GM18502 (cell line): ENCODE results near the gene MED13.

ENCODE experiments used
- ATAC-seq: cut with Tn5 transposase; IDR thresholded peaks from one replicate; pipeline ENCODE4 v1.9.1; 2021; ENCODE audit warnings: mild to moderate bottlenecking; ENCODE audit not compliant: unreplicated experiment, poor library complexity

Gene MED13

DNA sequence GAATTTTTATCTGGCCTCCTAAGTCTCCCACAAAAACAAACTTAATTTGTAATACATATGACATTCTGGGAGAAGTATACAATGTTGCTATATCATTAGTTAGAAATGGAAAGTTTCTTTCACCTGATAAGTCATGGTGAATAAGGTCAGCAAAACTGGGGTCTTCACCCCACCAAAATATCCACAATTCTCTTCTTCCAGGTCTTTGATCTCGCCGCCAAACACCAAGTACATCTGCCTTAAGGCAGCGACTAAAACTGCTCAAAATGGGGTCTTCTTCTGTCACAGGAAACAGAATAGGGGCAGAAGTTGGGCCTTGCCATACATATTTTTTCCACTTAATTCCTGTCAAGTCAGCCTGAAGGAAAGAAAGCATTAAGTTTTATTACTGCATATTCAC, 2.1 kb downstream of the MED13 start:
- no peak for ATAC-seq

DNA sequence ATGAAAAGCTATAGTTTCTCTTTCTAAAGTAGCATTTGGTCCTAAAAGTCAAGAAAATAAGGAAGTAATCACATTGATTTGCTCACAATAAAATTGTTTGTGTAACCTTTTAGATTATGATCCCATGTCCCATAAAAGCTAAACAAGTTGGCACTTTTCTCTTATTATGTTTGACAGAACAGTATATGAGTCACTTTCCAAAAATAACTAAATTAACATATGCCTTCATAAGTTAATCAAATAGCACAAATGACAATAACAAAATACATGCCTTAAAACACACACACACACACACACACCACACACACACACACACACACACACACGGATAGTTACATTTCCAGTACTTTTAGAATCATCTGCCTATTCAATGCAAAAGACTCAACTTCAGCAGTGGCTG, 2.8 kb downstream of the MED13 start:
- ATAC-seq = no peak

DNA sequence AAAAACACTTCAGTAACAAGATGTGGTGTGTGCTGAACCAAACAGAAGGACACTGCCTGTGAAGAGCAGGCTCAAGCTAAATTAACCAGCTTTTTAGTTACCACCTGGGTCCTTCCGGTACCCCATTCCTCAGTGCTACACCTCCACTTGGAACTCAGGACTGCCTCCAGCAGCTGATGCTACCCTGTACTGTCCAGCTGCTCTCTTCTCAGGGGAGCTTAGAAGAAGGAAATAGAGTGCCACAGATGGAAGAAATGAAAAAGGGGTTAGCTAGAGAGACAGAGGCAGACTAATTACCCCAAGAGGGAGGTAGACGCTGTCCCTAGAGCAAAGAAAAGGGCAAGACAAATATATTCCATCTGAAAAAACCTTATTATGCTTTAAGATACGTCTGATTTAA, 5.7 kb downstream of the MED13 start:
- no peak for ATAC-seq

- no peak for ATAC-seq
Observed at GRCh38 chr17:62058611-62059010, 6.5 kb downstream of the MED13 start.

DNA sequence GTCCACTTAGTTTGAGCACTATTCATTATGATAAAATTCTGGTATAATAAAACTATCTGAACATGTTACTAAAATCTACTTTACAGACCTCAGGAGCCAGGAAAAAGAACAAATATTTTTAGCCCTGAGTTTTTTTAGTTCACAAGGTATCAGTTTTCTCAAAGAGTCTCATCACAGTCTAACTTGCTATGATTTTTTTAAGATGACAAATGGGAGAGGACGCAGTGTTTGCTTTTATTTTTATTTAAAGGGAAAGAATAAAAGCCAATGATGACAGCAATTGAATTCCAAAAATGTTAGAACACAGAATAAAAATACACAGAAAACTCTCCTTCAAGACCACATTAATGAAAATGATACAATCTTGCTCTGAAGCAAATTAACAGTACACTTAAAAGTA, 7.4 kb downstream of the MED13 start:
- no peak for ATAC-seq

DNA sequence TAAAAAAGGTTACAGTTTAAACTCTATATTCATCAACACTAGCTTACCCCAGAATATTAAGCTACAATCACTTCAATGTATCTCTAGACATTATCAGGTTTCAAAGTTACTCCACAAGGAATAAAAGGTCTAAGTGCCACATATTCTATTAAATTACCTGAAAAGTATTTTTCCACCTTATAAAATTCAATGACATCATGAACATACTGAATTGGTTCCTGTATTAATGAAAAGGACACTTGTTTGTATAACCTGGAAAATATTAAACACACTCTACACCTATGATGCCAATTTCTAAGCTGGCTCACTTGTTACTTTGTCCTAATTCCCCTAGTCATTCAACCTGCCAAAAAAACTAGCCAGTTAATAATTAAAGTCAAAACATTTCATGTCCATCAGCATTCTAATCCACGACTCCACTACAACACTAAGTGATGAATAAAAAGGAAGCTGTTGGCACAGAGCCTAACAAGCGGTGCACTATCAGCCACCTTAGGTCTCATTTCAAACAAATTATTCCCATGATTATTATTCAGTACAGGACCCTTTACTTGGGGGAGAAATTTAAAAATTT, 12.2 kb downstream of the MED13 start:
- no peak for ATAC-seq

- ATAC-seq = no peak
Observed at GRCh38 chr17:62051053-62051452, 14.0 kb downstream of the MED13 start.

GRCh38 chr17:62049299-62049698, 15.8 kb downstream of the MED13 start:
- ATAC-seq = no peak

DNA sequence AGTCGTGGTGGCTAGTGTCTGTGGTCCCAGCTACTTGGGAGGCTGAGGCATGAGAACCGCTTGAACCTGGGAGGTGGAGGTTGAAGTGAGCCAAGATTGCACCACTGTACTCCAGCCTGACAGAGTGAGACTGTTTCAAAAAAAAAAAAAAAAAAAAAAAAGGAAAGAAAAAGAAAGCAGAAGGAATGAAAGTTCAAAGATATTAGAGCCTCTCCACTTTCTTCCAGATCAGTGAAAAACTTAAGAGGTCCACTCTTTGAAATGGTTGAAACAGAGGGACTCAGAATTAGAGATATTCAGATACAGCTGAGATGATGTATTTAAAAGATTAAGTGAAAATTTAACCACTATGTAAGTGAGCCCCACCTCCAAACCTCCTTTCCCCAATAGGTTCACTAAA, 16.8 kb downstream of the MED13 start:
- no peak for ATAC-seq

DNA sequence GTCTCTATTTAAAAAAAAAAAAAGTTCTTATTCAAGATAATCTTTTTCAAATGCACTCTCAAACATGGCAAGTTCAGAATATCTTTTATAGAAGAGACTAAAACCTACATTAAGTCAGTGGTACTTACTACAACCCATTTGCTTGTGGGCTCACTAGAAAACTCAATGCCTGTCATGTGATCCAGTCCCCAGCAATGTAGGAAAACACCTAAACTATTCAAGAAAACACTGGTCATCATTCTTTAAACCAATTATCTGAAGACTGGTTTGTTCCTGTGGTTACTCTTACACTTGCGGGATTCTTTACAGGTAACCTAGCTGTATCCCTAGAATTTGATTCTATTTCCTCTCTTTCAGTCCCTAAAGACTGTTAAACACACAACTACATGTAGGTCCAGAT, 19.6 kb downstream of the MED13 start:
- no peak for ATAC-seq

DNA sequence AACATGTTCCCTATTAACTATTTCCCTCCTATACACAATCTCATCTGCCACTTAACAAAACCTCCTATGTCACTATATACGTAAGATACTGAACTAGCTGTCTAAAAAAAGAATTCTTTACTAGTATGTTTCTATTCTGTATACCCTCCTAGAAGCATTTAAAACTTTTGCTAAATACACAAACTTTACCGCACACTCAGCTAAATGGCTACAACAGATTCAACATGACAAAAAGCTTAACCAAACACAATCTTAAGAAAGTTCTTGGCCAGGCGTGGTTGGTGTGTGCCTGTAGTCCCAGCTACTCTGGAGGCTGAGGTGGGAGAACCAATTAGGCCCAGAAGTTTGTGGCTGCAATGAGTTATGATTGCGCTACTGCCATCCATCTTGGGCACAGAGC, 20.0 kb downstream of the MED13 start:
- ATAC-seq = no peak

- ATAC-seq = no peak
Observed at GRCh38 chr17:62043602-62044001, 21.5 kb downstream of the MED13 start.

GRCh38 chr17:62043140-62043539, 21.9 kb downstream of the MED13 start:
- ATAC-seq = no peak

DNA sequence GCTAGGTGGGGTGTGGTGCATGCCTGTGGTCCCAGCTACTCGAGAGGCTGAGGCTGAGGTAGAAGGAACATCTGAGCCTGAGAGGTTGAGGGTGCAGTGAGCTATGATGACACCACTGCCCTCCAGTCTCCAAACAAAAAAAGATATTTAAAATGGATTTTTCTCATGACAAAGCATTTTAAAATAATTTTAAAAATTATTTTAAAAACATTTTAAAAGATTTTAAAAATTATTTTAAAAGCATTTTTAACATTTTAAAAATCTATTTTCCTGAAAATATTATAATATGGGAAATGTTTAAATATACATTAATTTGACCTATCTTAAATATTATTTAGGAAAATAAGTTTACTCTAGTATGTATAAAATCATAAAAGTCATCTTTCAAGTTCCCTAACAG, 26.8 kb downstream of the MED13 start:
- no peak for ATAC-seq

DNA sequence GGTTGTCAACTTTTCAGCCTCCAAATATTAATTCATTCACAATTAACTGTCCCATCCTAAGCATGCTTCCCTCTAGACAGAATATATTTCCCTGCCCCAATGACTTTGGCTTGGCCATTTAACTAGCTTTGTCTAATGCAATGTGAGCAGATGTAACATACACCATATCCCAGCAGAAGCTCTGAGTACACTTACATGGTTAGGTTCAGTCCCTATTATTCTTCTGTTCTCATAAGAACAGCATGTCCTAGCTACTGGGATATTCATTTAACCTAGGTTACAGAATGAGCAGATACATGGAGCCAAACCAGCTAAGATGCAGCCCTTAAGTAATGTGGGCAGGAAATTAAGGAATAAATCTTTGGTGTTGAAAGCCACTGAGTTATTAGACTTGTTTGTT, 31.8 kb downstream of the MED13 start:
- ATAC-seq = no peak

DNA sequence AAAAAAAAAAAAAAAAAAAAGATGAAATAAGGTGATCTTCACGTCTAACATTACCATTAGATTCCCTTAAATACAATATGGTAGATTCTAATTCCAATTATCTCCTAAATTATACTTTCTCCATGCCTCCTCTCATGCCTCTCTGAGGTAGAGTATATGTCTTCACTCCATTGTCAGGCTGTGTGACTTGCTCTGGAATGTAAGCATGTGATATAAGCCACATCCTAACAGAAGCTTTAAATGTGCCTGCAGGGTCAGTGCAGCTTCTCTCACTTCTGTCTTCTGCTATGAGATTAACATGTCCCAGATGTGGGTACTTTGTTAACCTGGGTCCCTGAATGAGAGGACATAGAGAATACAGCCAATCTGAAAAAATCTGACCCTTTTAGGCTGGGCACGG, 32.6 kb downstream of the MED13 start:
- ATAC-seq = no peak

GRCh38 chr17:62030264-62030663, 34.8 kb downstream of the MED13 start:
- ATAC-seq = no peak

- no peak for ATAC-seq
Observed at GRCh38 chr17:62024866-62025265, 40.2 kb downstream of the MED13 start.

- no peak for ATAC-seq
Observed at GRCh38 chr17:62017912-62018311, 47.2 kb downstream of the MED13 start.

DNA sequence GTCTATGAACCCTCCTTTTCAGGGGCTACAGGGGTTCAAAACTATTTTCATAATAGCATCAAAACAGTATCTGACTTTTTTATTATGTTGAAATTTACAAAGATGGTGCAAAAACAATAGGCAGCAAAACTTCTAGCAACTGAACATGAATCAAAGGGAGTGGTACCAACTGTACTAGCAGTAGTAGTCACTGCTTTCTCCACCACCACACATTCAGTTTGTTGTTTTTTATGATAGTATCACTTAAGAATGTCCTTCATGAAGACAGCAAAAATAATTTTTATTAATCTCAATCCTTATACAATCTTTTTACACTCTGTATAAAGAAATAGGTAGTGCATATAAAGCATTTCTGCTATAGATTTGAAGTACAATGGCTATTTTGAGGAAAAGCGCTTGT, 47.6 kb downstream of the MED13 start:
- no peak for ATAC-seq

- ATAC-seq = no peak
Observed at GRCh38 chr17:62014526-62014925, 50.6 kb downstream of the MED13 start.

DNA sequence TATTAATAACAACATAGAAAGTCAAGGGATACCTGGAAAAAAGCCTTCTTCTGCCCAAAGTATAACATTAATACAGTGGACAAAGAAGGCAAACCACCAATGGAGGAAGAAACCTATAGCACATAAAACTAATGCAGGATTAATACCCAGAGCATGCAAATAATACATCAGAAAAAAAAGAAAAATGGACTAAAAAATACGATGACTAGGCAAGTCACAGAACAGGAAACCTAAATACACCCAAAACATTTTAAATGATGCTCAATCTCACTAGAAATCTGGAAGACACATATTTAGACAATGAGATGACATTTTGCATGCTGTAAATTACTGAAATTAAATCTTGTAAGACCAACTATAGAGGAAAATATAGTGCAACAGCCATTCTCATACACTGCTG, 55.9 kb downstream of the MED13 start:
- ATAC-seq = no peak

DNA sequence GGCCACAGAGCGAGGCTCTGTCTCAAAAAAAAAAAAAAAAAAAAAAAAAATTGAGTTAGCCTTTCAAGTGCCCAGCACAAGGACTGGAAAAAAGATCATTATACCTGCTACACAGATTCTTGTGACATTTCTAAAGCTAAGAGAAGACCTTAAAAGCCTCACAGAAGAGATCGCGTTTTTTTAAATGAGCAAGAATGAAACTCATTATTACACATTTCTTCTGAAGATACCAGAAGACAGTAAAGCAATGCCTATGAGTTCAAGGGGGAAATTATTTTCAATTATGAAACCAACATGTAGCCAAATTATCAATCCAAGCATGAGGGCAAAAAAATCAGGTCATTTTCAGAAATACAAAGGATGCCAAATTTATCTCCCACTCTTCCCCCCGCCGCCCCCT, 56.8 kb downstream of the MED13 start:
- ATAC-seq = no peak
